K562 (cell line): ENCODE data around the gene ONECUT1. TPM values are rescaled to one million over a fixed set of nuclear protein-coding genes. Genes with fewer than 3 reads are reported as not detected.

Source experiments
- ATAC-seq: fragments of 200-7000 bp; cut with Tn5 transposase; 3 replicates; pipeline ENCODE4 v1.9.1; 2020; ENCODE audit warnings: moderate library complexity
- BruUV-seq: library from RNA; stranded (reverse); fragments of 400-500 nt; replicated peaks from 2 replicates; lab custom pipeline; 2021; lab: Mats Ljungman, UMichigan
- CTCF ChIA-PET: fragments of 300-600 bp; formaldehyde crosslinking; extraction: SDS; loops from one replicate; lab custom pipeline; 2021; ENCODE audit warnings: low intra/inter-chr PET ratio; lab: Yijun Ruan, JAX
- POLR2A ChIA-PET: fragments of 300-600, 350-650 bp; sonication (Branson Sonifier 250); formaldehyde crosslinking; extraction: SDS; loops from one replicate; lab custom pipeline; 2021; ENCODE audit warnings: antibody characterized with exemption, inconsistent platforms; lab: Yijun Ruan, JAX
- DNase-seq, 4 experiments: peaks; one replicate each; pipeline versions ENCODE4 v3.0.0 to v3.0.0-alpha.2; 2011 to 2018; ENCODE audit warnings: low spot score in 3 of 4, mixed read lengths in 3 of 4; ENCODE audit errors: extremely low read depth in 1 of 4
- FAIRE-seq: peaks from 2 replicates; lab custom pipeline; 2011; peaks lifted over from hg19 to GRCh38; lab: Jason Lieb, UNC
- H2AFZ ChIP-seq: 2 replicates; pipeline ENCODE4 v1.6.0; 2011; ENCODE audit warnings: low read depth, low read length, control low read depth, inconsistent platforms
- H3K27ac ChIP-seq: fragments of 200-600 bp; 3 replicates; pipeline ENCODE4 v1.8.0; 2011; ENCODE audit warnings: low read depth, mild to moderate bottlenecking, control low read depth, inconsistent platforms, low read length, moderate library complexity, mixed read lengths; ENCODE audit errors: extremely low read depth
- H3K27me3 ChIP-seq, 2 experiments: fragments of 300-600 bp in 1 of 2; 2 replicates in 1 of 2; 3 replicates in 1 of 2; pipeline versions ENCODE4 v1.6.0 to v1.8.0; 2011; ENCODE audit warnings: inconsistent platforms in 2 of 2, low read length in 2 of 2, mild to moderate bottlenecking in 1 of 2, mixed read lengths in 1 of 2, moderate library complexity in 1 of 2; ENCODE audit not compliant: control insufficient read depth in 2 of 2, insufficient read depth in 2 of 2
- H3K36me3 ChIP-seq: fragments of 300-600 bp; 3 replicates; pipeline ENCODE4 v1.8.0; 2011; ENCODE audit warnings: mild to moderate bottlenecking, low read length, inconsistent platforms; ENCODE audit not compliant: control insufficient read depth, insufficient read depth
- H3K4me1 ChIP-seq, 2 experiments: fragments of 200-600 bp in 1 of 2; replicated peaks in 1 of 2; 2 replicates in 1 of 2; 3 replicates in 1 of 2; pipeline versions ENCODE4 v1.5.1 to v1.8.0; 2011; ENCODE audit warnings: inconsistent platforms in 2 of 2, low read length in 2 of 2, mild to moderate bottlenecking in 1 of 2, mixed read lengths in 1 of 2, moderate library complexity in 1 of 2; ENCODE audit not compliant: control insufficient read depth in 2 of 2, insufficient read depth in 2 of 2
- H3K4me2 ChIP-seq: 2 replicates; pipeline ENCODE4 v1.6.1; 2011; ENCODE audit warnings: low read length, control low read depth, inconsistent platforms, mixed read lengths; ENCODE audit not compliant: insufficient read depth
- H3K4me3 ChIP-seq: fragments of 200-600 bp; sonication (generic), shearing (Covaris generic); 2 replicates; pipeline ENCODE4 v1.5.1; 2016; ENCODE audit warnings: control low read depth, inconsistent platforms
- H3K79me2 ChIP-seq: fragments of 200-600 bp; 3 replicates; pipeline ENCODE4 v1.8.0; 2011; ENCODE audit warnings: low read length, inconsistent platforms; ENCODE audit not compliant: control insufficient read depth, insufficient read depth
- H3K9ac ChIP-seq, 2 experiments: 2 replicates each; pipeline versions ENCODE4 v1.6.0 to v1.6.1; 2011; ENCODE audit warnings: low read depth in 2 of 2, low read length in 2 of 2, control low read depth in 1 of 2, inconsistent platforms in 1 of 2, mild to moderate bottlenecking in 1 of 2, mixed read lengths in 1 of 2; ENCODE audit not compliant: insufficient read depth in 1 of 2
- H3K9me1 ChIP-seq: one replicate; pipeline ENCODE4 v1.6.0; 2011; ENCODE audit warnings: inconsistent platforms, mild to moderate bottlenecking, low read length, moderate library complexity; ENCODE audit not compliant: control insufficient read depth, insufficient read depth
- H3K9me3 ChIP-seq: replicated peaks from 2 replicates; pipeline ENCODE4 v1.5.1; 2011; ENCODE audit warnings: low read depth, low read length, inconsistent platforms; ENCODE audit not compliant: control insufficient read depth, insufficient read depth
- H4K20me1 ChIP-seq: replicated peaks from 2 replicates; pipeline ENCODE4 v1.6.1; 2011; ENCODE audit warnings: low read length, inconsistent platforms, mixed read lengths; ENCODE audit not compliant: control insufficient read depth, insufficient read depth
- HDAC6 ChIP-seq: IDR thresholded peaks from 2 replicates; pipeline ENCODE4 v1.6.1; 2012; ENCODE audit warnings: low read depth, mild to moderate bottlenecking, control low read depth, inconsistent platforms, low read length, moderate library complexity
- JUN ChIP-seq, 2 experiments: sonication (generic) in 1 of 2; formaldehyde crosslinking in 1 of 2; IDR thresholded peaks; 2 replicates each; pipeline versions ENCODE4 v1.6.1 to v1.8.0; 2012 to 2022; ENCODE audit warnings: borderline replicate concordance in 2 of 2, mild to moderate bottlenecking in 2 of 2, improper control_type of control experiment in 1 of 2, low read depth in 1 of 2, low read length in 1 of 2, missing genetic modification reagents in 1 of 2
- MGA ChIP-seq: fragments of 450-650 bp; IDR thresholded peaks from 2 replicates; pipeline ENCODE4 v1.6.1; 2016; ENCODE audit warnings: mild to moderate bottlenecking, moderate library complexity
- MTA1 ChIP-seq: fragments of 450-650 bp; IDR thresholded peaks from 2 replicates; pipeline ENCODE4 v1.6.1; 2017; ENCODE audit warnings: borderline replicate concordance
- USF2 ChIP-seq: sonication (generic); formaldehyde crosslinking; IDR thresholded peaks from 2 replicates; pipeline ENCODE4 v1.5.0; 2020; ENCODE audit warnings: missing genetic modification reagents
- WHSC1 ChIP-seq: IDR thresholded peaks from one replicate; pipeline ENCODE4 v1.6.1; 2012; ENCODE audit warnings: low read length, control low read depth, inconsistent platforms
- ZBTB1 ChIP-seq: sonication (generic); formaldehyde crosslinking; IDR thresholded peaks from 2 replicates; pipeline ENCODE4 v1.8.1; 2023; ENCODE audit warnings: missing genetic modification reagents, low read depth, mild to moderate bottlenecking, borderline replicate concordance
- ZNF561 ChIP-seq: fragments of 450-650 bp; formaldehyde crosslinking; conservative IDR thresholded peaks from 2 replicates; pipeline ENCODE4 v1.4.0; 2020; ENCODE audit warnings: mild to moderate bottlenecking, moderate library complexity
- ZNF717 ChIP-seq: fragments of 250-450 bp; sonication (Bioruptor Pico); IDR thresholded peaks from 2 replicates; pipeline ENCODE4 v1.5.0; 2021
- WGBS: fragments of 100-300 bp; shearing (Covaris generic); methylation state at CpG from one replicate; pipeline ENCODE4 v1.1.6; 2016; ENCODE audit warnings: low coverage, mixed read lengths; ENCODE audit not compliant: insufficient coverage; ENCODE audit errors: missing lambda C conversion rate; 5-methylcytosine and 5-hydroxymethylcytosine counted together
- in situ Hi-C: fragments of 300-500 bp; cut with MboI; formaldehyde crosslinking; loops from 4 replicates; pipeline ENCODE4 v1.15.0; 2018; ENCODE audit warnings: inconsistent platforms, mixed read lengths
- intact Hi-C: fragments of 100-400 bp; cut with micrococcal nuclease; formaldehyde crosslinking; loops from 2 replicates; pipeline ENCODE4 v1.14.2; 2022
- polyA plus RNA-seq, 8 experiments: library from polyadenylated mRNA; depleted of rRNA in 4 of 8; stranded (reverse) in 5 of 8; unstranded in 3 of 8; fragments of >200 nt; fragmentation: Nextera tagmentation in 2 of 8; fragmentation: Illumina TruSeq in 1 of 8; extraction: Ambion mirVana in 2 of 8; extraction: Trizol in 1 of 8; gene quantifications; 2 replicates each; pipeline versions ENCODE4 v1.2.1 to v1.2.3, GENCODE V29; 2011 to 2014; ENCODE audit warnings: inconsistent platforms in 1 of 8, missing spikeins in 1 of 8
- total RNA-seq, 7 experiments: library from RNA; depleted of rRNA in 6 of 7; stranded (reverse); fragments of >200 nt in 6 of 7; fragmentation: Illumina TruSeq in 2 of 7; extraction: Trizol in 2 of 7; gene quantifications; 2 replicates each; pipeline versions ENCODE4 v1.2.1 to v1.2.3, GENCODE V29; 2011 to 2021; ENCODE audit warnings: low replicate concordance in 1 of 7

Gene ONECUT1
- total and polyA plus RNA-seq, 9 of the 15 experiments (the other 6 are each of a cell fraction or from before 2014, with no cell fraction given), result not detected

DNA sequence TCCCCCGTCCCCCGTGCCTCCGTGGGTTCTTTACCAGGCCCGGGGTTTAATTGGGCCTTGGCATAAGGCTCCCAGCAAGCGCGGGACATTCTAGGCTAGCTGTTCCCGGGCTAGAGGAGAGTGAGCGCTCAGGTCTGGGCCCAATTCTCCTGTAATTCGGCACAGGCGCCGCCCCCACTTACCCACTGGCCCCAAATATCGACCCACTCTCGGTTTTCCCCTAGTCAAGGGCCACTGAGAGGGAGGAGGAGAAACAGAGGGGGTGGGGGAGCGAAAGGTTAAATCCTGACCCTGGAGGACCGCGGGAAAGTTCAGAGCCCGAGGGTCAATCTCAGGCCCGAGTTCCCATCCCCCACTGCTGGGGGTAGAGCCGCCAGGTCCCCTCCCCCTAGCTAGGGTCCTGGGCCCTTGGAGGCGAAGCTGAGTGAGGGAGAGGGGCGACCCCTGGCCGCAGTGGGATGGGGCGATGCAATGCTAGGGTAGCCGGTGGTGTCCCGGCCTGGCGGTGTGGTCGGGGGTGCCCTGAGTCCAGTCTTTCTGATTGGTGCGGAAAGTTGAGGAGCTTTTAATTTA lies 8.5 kb upstream of the ONECUT1 start:
- WGBS, result 4% methylated on average over 15 of the region's 28 CpGs
- Histone ChIP-seq H3K4me3 (no peak overlapping the region), H3K79me2 (no peaks in the 10 kb centered on the region), H3K36me3 (no peaks in the 10 kb centered on the region), H3K9me1 (no peaks in the 10 kb centered on the region), H3K27me3 (peaks cover 39 to 78% of the 10 kb centered on the region in 2 experiments; a peak in 3 of 5 replicates), H3K9ac (no peak overlapping the region), H3K4me2 (no peak overlapping the region), H3K4me1 (peaks cover 0 to 3% of the 10 kb centered on the region in 2 experiments; a peak in 1 of 5 replicates), H3K9me3 (no peaks in the 10 kb centered on the region), H3K27ac (no peak overlapping the region), H4K20me1 (0 out of 2 replicates have a peak, but pooled peaks cover 3% of the 10 kb centered on the region), H2AFZ (no peak overlapping the region)
- no TSS peak for BruUV-seq
- ChIA-PET CTCF (no interaction called here), POLR2A (no interaction called here)
- FAIRE-seq (no peak), DNase-seq (no peak), ATAC-seq (no peak)
- in situ Hi-C loops, result no loop called here
- TF ChIP-seq JUN (IDR thresholded peaks at IDR 0.05; ENCODE audit: borderline replicate concordance, low read depth, low read length), result no peak
- TF ChIP-seq JUN (CRISPR knock-in tag; IDR thresholded peaks at IDR 0.05; ENCODE audit: borderline replicate concordance), result no peak
- no peak for TF ChIP-seq MTA1
- TF ChIP-seq MGA, result no peak
- no peak for TF ChIP-seq ZNF561 (CRISPR knock-in tag)
- TF ChIP-seq USF2 (CRISPR knock-in tag), result no peak
- TF ChIP-seq WHSC1, result no peak
- TF ChIP-seq ZBTB1 (CRISPR knock-in tag), result no peak
- no peak for TF ChIP-seq ZNF717 (CRISPR knock-in tag)
- TF ChIP-seq HDAC6, result no peak
- intact Hi-C loops, result no loop called here
